HG02840 (cell line): ENCODE data around the gene MIER2.

Source experiments
- ATAC-seq: cut with Tn5 transposase; IDR thresholded peaks from one replicate; pipeline ENCODE4 v1.9.1; 2021; ENCODE audit warnings: mild to moderate bottlenecking, moderate library complexity, moderate number of reproducible peaks; ENCODE audit not compliant: unreplicated experiment, low FRiP score

Gene MIER2

GRCh38 chr19:335486-336066 is 9.0 kb downstream of the MIER2 start:
- ATAC-seq, result no peak

- no peak for ATAC-seq
Measured at GRCh38 chr19:335072-335471, 9.5 kb downstream of the MIER2 start.

GRCh38 chr19:334296-335071 is 10.1 kb downstream of the MIER2 start:
- no peak for ATAC-seq

- no peak for ATAC-seq
Measured at GRCh38 chr19:330503-330902, 14.1 kb downstream of the MIER2 start.

- ATAC-seq, result no peak
Measured at GRCh38 chr19:329876-330275, 14.7 kb downstream of the MIER2 start.

- no peak for ATAC-seq
Measured at GRCh38 chr19:328025-328505, 16.5 kb downstream of the MIER2 start.

- ATAC-seq, result no peak
Measured at GRCh38 chr19:327291-328024, 17.1 kb downstream of the MIER2 start.

- ATAC-seq, result no peak
Measured at GRCh38 chr19:326871-327270, 17.7 kb downstream of the MIER2 start.

- no peak for ATAC-seq
Measured at GRCh38 chr19:325937-326565, 18.5 kb downstream of the MIER2 start.

- ATAC-seq, result no peak
Measured at GRCh38 chr19:325173-325936, 19.2 kb downstream of the MIER2 start.

GRCh38 chr19:324716-325115 is 19.9 kb downstream of the MIER2 start:
- no peak for ATAC-seq

- ATAC-seq, result no peak
Measured at GRCh38 chr19:322616-323015, 22.0 kb downstream of the MIER2 start.

GRCh38 chr19:318509-318774 is 26.2 kb downstream of the MIER2 start:
- no peak for ATAC-seq

- ATAC-seq, result no peak
Measured at GRCh38 chr19:317710-318508, 26.7 kb downstream of the MIER2 start.

- no peak for ATAC-seq
Measured at GRCh38 chr19:315811-316210, 28.8 kb downstream of the MIER2 start.

GRCh38 chr19:313988-314815 is 30.4 kb downstream of the MIER2 start:
- no peak for ATAC-seq

GRCh38 chr19:313169-313987 is 31.2 kb downstream of the MIER2 start:
- no peak for ATAC-seq

GRCh38 chr19:311813-312261 is 32.8 kb downstream of the MIER2 start:
- no peak for ATAC-seq
